Glomerular endothelial cell (primary cell): ENCODE data around the gene PHACTR3. TPM values are rescaled to one million over a fixed set of nuclear protein-coding genes. Genes with fewer than 3 reads are reported as not detected.

Experiments used
- DNase-seq: peaks from one replicate; pipeline ENCODE4 v3.0.0-alpha.2; 2011; ENCODE audit warnings: low read depth, low spot score; ENCODE audit errors: extremely low read depth
- total RNA-seq: library from RNA; depleted of rRNA; stranded (reverse); fragments of >200 nt; gene quantifications from 2 replicates; pipeline ENCODE4 v1.2.3, GENCODE V29; 2015

Gene PHACTR3
- total RNA-seq, 1 donor from 2014 or later = not detected

- DNase-seq = no peak
Observed at GRCh38 chr20:59588236-59588855, 16.0 kb upstream of the PHACTR3 start.

- no peak for DNase-seq
Observed at GRCh38 chr20:59589086-59589684, 15.2 kb upstream of the PHACTR3 start.

- DNase-seq = no peak
Observed at GRCh38 chr20:59591061-59591460, 13.3 kb upstream of the PHACTR3 start.

GRCh38 chr20:59596690-59597089, 7.7 kb upstream of the PHACTR3 start:
- no peak for DNase-seq

GRCh38 chr20:59597240-59597639, 7.1 kb upstream of the PHACTR3 start:
- no peak for DNase-seq

- DNase-seq = no peak
Observed at GRCh38 chr20:59598625-59599310, 5.6 kb upstream of the PHACTR3 start.

- no peak for DNase-seq
Observed at GRCh38 chr20:59599941-59600340, 4.4 kb upstream of the PHACTR3 start.

- no peak for DNase-seq
Observed at GRCh38 chr20:59600472-59600871, 3.9 kb upstream of the PHACTR3 start.

- no peak for DNase-seq
Observed at GRCh38 chr20:59602546-59603080, 1.7 kb upstream of the PHACTR3 start.

GRCh38 chr20:59603176-59603575, 1.2 kb upstream of the PHACTR3 start:
- DNase-seq = no peak

GRCh38 chr20:59604741-59605600, 631 bp downstream of the PHACTR3 start:
- DNase-seq = no peak

GRCh38 chr20:59605601-59606364, 1.4 kb downstream of the PHACTR3 start:
- DNase-seq = no peak

GRCh38 chr20:59606566-59606965, 2.2 kb downstream of the PHACTR3 start:
- no peak for DNase-seq

GRCh38 chr20:59608396-59608795, 4.1 kb downstream of the PHACTR3 start:
- no peak for DNase-seq

GRCh38 chr20:59608871-59609270, 4.5 kb downstream of the PHACTR3 start:
- DNase-seq = no peak

GRCh38 chr20:59611286-59611685, 6.9 kb downstream of the PHACTR3 start:
- no peak for DNase-seq

GRCh38 chr20:59613861-59614260, 9.5 kb downstream of the PHACTR3 start:
- no peak for DNase-seq

GRCh38 chr20:59614714-59615113, 10.4 kb downstream of the PHACTR3 start:
- no peak for DNase-seq

GRCh38 chr20:59616306-59616705, 12.0 kb downstream of the PHACTR3 start:
- DNase-seq = no peak

GRCh38 chr20:59617221-59617620, 12.9 kb downstream of the PHACTR3 start:
- DNase-seq = no peak
